Measurements from ENCODE around the gene TMPRSS5. TPM values are rescaled to one million over a fixed set of nuclear protein-coding genes. Genes with fewer than 3 reads are reported as not detected.
A peak's percentile ranks its signal among the peaks of the same experiment; 100 is the strongest.

TMPRSS5 gene
- total and polyA plus RNA-seq, 2 of the 13 experiments (the other 11 are each of a cell fraction or from before 2014, with no cell fraction given): 0.40 to 0.96 TPM

- FAIRE-seq: no peak
- POLR2A ChIA-PET: no interaction called here
Measured at GRCh38 chr11:113668255-113668654, 37.9 kb downstream of the TMPRSS5 start.

GRCh38 chr11:113667801-113668200 lies 38.3 kb downstream of the TMPRSS5 start:
- no peaks in the 10 kb centered on the region for H3K9me3 ChIP-seq (ENCODE audit: low read length)
- no peak for ATAC-seq
- DNase-seq (ENCODE audit: low spot score): no peak
- ChIA-PET POLR2A (no interaction called here), CTCF (ENCODE audit: low intra/inter-chr PET ratio, low total read pairs) (no interaction called here)
- no TSS peak for BruUV-seq (replicated peaks)
- no peaks in the 10 kb centered on the region for H3K36me3 ChIP-seq (replicated peaks in 1 of 2; ENCODE audit: control insufficient read depth in 1 of 2, insufficient read depth in 2 of 2, low read length in 2 of 2)
- H3K27me3 ChIP-seq (ENCODE audit: control insufficient read depth in 1 of 2, insufficient read depth in 2 of 2, low read length in 2 of 2): no peaks in the 10 kb centered on the region
- no peak overlapping the region for H3K27ac ChIP-seq (ENCODE audit: extremely low read length, insufficient read depth, low read length)
- 93% methylated on average over 1 of the region's 1 CpG for WGBS (ENCODE audit: low lambda C conversion rate)
- FAIRE-seq: no peak
- no peak overlapping the region for H2AFZ ChIP-seq (ENCODE audit: low read length)
- in situ Hi-C loops (cut with HindIII; ENCODE audit: extremely low pct_ligation_motif_present, low pct_unique_long_range_greater_than_20kb): no loop called here
- no peaks in the 10 kb centered on the region for H4K20me1 ChIP-seq (ENCODE audit: insufficient read depth, low read length)
- peaks cover 57% of the 10 kb centered on the region for H3K4me1 ChIP-seq (ENCODE audit: insufficient read depth, low read length)
- no peak for TF ChIP-seq ZNF652 (CRISPR knock-in tag; IDR thresholded peaks at IDR 0.05; ENCODE audit: borderline replicate concordance, low read depth)
- no peak for TF ChIP-seq RFXAP (CRISPR knock-in tag; IDR thresholded peaks at IDR 0.05; ENCODE audit: borderline replicate concordance)
- TF ChIP-seq, protein P1, sequence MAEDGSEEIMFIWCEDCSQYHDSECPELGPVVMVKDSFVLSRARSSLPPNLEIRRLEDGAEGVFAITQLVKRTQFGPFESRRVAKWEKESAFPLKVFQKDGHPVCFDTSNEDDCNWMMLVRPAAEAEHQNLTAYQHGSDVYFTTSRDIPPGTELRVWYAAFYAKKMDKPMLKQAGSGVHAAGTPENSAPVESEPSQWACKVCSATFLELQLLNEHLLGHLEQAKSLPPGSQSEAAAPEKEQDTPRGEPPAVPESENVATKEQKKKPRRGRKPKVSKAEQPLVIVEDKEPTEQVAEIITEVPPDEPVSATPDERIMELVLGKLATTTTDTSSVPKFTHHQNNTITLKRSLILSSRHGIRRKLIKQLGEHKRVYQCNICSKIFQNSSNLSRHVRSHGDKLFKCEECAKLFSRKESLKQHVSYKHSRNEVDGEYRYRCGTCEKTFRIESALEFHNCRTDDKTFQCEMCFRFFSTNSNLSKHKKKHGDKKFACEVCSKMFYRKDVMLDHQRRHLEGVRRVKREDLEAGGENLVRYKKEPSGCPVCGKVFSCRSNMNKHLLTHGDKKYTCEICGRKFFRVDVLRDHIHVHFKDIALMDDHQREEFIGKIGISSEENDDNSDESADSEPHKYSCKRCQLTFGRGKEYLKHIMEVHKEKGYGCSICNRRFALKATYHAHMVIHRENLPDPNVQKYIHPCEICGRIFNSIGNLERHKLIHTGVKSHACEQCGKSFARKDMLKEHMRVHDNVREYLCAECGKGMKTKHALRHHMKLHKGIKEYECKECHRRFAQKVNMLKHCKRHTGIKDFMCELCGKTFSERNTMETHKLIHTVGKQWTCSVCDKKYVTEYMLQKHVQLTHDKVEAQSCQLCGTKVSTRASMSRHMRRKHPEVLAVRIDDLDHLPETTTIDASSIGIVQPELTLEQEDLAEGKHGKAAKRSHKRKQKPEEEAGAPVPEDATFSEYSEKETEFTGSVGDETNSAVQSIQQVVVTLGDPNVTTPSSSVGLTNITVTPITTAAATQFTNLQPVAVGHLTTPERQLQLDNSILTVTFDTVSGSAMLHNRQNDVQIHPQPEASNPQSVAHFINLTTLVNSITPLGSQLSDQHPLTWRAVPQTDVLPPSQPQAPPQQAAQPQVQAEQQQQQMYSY (CRISPR knock-in tag; IDR thresholded peaks at IDR 0.05): no peak
- TF ChIP-seq ARNT2 (CRISPR knock-in tag; IDR thresholded peaks at IDR 0.05; ENCODE audit: low read depth): no peak
- no peak for TF ChIP-seq RBAK (CRISPR knock-in tag; IDR thresholded peaks at IDR 0.05)
- TF ChIP-seq MED1 (CRISPR knock-in tag; IDR thresholded peaks at IDR 0.05): no peak
- no peak for TF ChIP-seq ZBTB38 (CRISPR knock-in tag; IDR thresholded peaks at IDR 0.05)
- TF ChIP-seq ZNF781 (CRISPR knock-in tag; IDR thresholded peaks at IDR 0.05; ENCODE audit: borderline replicate concordance, not compliant biosample characterization): no peak
- no peak overlapping the region for H3K9ac ChIP-seq (ENCODE audit: insufficient read depth, low read depth, low read length)
- no peak overlapping the region for H3K4me3 ChIP-seq (replicated peaks in 1 of 3; ENCODE audit: insufficient read depth in 1 of 3, low read depth in 2 of 3, low read length in 3 of 3)
- H3K79me2 ChIP-seq (ENCODE audit: insufficient read depth, low read length): no peaks in the 10 kb centered on the region
- no peak overlapping the region for H3K4me2 ChIP-seq (ENCODE audit: low read depth, low read length)
- intact Hi-C loops (cut with micrococcal nuclease; ENCODE audit: unreplicated experiment): no loop called here

More at GRCh38 chr11:113668255-113668654, 37.9 kb downstream of the TMPRSS5 start:
- no peak for DNase-seq (ENCODE audit: low spot score)
- Histone ChIP-seq H3K4me1 (ENCODE audit: insufficient read depth, low read length) (peaks cover 57% of the 10 kb centered on the region), H3K27ac (ENCODE audit: extremely low read length, insufficient read depth, low read length) (no peak overlapping the region), H3K9me3 (ENCODE audit: low read length) (no peaks in the 10 kb centered on the region), H3K9ac (ENCODE audit: insufficient read depth, low read depth, low read length) (no peak overlapping the region), H3K27me3 (ENCODE audit: control insufficient read depth in 1 of 2, insufficient read depth in 2 of 2, low read length in 2 of 2) (no peaks in the 10 kb centered on the region), H3K4me2 (ENCODE audit: low read depth, low read length) (no peak overlapping the region), H4K20me1 (ENCODE audit: insufficient read depth, low read length) (no peaks in the 10 kb centered on the region), H3K4me3 (replicated peaks in 1 of 3; ENCODE audit: insufficient read depth in 1 of 3, low read depth in 2 of 3, low read length in 3 of 3) (no peak overlapping the region), H2AFZ (ENCODE audit: low read length) (no peak overlapping the region), H3K36me3 (replicated peaks in 1 of 2; ENCODE audit: control insufficient read depth in 1 of 2, insufficient read depth in 2 of 2, low read length in 2 of 2) (no peaks in the 10 kb centered on the region), H3K79me2 (ENCODE audit: insufficient read depth, low read length) (no peaks in the 10 kb centered on the region)
- no peak for ATAC-seq
- CTCF ChIA-PET (ENCODE audit: low intra/inter-chr PET ratio, low total read pairs): no interaction called here
- in situ Hi-C loops (cut with HindIII; ENCODE audit: extremely low pct_ligation_motif_present, low pct_unique_long_range_greater_than_20kb): no loop called here
- TF ChIP-seq SOX13 (IDR thresholded peaks at IDR 0.05) (no peak), SOX13 (CRISPR knock-in tag; conservative IDR thresholded peaks at IDR 0.05 in 1 of 2, IDR thresholded peaks at IDR 0.05 in 1 of 2) (peak in 1 of 2 experiments; percentile 55; a peak in 1 of 4 replicates), SRSF9 (IDR thresholded peaks at IDR 0.05; ENCODE audit: borderline replicate concordance, insufficient read depth, low read depth, low read length, poor library complexity, severe bottlenecking) (no peak)
- intact Hi-C loops (cut with micrococcal nuclease; ENCODE audit: unreplicated experiment): no loop called here
- BruUV-seq (replicated peaks): no TSS peak
